Activated CD4-positive, alpha-beta memory T cell treated with anti-CD3 and anti-CD28 coated beads, Interleukin-2, amount 10 ng/mL, durations not matched to agents 7 days and 5 days (primary cell): ENCODE data around the gene TAPBPL. TPM values are rescaled to one million over a fixed set of nuclear protein-coding genes. Genes with fewer than 3 reads are reported as not detected.
A peak's percentile ranks its signal among the peaks of the same experiment; 100 is the strongest.
"Not testable (repeated sequence)": the region's sequence is repeated elsewhere in the genome, so short reads cannot be mapped to it uniquely, and the experiment has no call there.

ENCODE experiments used
- CTCF ChIA-PET: fragments of 350-600 bp; sonication (Branson Sonifier 250); formaldehyde crosslinking; loops from one replicate; lab custom pipeline; 2021; ENCODE audit warnings: antibody characterized with exemption, inconsistent platforms; lab: Charles Lee
- POLR2A ChIA-PET: fragments of 350-600 bp; sonication (Branson Sonifier 250); formaldehyde crosslinking; loops from one replicate; lab custom pipeline; 2021; ENCODE audit warnings: antibody characterized with exemption; lab: Charles Lee
- DNase-seq: peaks from one replicate; pipeline ENCODE4 v3.0.0-alpha.2; 2020
- H3K27ac Mint-ChIP-seq: one replicate; pipeline ENCODE4 v1.8.0; 2021; ENCODE audit warnings: mild to moderate bottlenecking, mixed read lengths
- H3K27me3 Mint-ChIP-seq: one replicate; pipeline ENCODE4 v1.8.0; 2021; ENCODE audit warnings: mixed read lengths
- H3K36me3 Mint-ChIP-seq: one replicate; pipeline ENCODE4 v1.8.0; 2021; ENCODE audit warnings: low read depth, mixed read lengths
- H3K4me1 Mint-ChIP-seq: one replicate; pipeline ENCODE4 v1.8.0; 2021; ENCODE audit warnings: mixed read lengths
- H3K4me3 Mint-ChIP-seq: one replicate; pipeline ENCODE4 v1.8.0; 2021; ENCODE audit warnings: mild to moderate bottlenecking, mixed read lengths
- H3K9me3 Mint-ChIP-seq: one replicate; pipeline ENCODE4 v1.8.0; 2021; ENCODE audit warnings: mixed read lengths
- total RNA-seq, 2 experiments: library from RNA; stranded (reverse); gene quantifications; one replicate each; pipeline ENCODE4 v1.2.3, GENCODE V29; 2021

The TAPBPL gene
- total RNA-seq, 2 experiments from 2014 or later, result 45.0 to 49.0 TPM

DNA sequence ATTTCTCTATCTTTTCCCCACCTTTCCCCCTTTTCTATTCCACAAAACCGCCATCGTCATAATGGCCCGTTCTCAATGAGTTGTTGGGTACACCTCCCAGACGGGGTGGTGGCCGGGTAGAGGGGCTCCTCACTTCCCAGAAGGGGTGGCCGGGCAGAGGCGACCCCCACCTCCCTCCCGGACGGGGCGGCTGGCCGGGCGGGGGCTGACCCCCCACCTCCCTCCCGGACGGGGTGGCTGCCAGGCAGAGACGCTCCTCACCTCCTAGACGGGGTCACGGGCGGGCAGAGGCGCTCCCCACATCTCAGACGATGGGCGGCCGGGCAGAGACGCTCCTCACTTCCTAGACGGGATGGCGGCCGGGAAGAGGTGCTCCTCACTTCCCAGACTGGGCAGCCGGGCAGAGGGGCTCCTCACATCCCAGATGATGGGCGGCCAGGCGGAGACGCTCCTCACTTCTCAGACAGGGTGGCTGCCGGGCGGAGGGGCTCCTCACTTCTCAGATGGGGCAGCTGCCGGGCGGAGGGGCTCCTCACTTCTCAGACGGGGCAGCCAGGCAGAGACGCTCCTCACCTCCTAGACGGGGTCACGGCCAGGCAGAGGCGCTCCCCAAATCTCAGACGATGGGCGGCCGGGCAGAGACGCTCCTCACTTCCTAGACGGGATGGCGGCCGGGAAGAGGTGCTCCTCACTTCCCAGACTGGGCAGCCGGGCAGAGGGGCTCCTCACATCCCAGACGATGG, 23.6 kb downstream of the TAPBPL start:
- H3K36me3 Mint-ChIP-seq, DNase-seq, POLR2A ChIA-PET, CTCF ChIA-PET, H3K4me3 Mint-ChIP-seq, H3K9me3 Mint-ChIP-seq, H3K27ac Mint-ChIP-seq: not testable (repeated sequence)
- H3K4me1 Mint-ChIP-seq, result peaks cover 14% of the 10 kb centered on the region
- peaks cover 14% of the 10 kb centered on the region for H3K27me3 Mint-ChIP-seq

DNA sequence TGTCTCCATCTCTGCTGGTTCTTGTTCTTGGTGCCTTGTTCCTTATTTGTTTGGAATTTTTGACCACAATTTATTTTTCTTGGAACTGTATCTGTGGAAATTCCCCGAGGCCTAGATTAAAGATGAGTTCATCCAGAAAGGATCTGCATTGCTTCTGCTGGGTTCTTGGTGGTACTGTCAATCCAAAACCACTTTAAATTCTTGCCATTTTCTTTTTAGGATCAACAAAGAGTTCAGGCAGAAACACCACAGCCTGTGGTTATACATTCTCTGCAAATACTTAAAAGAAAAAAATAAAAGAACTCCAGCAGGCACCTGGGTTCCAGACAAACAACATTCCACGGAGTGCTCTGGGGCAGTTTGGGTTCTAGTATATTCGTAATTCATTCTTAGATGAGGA, 24.6 kb downstream of the TAPBPL start:
- Mint-ChIP-seq H3K4me3 (no peak overlapping the region), H3K27me3 (peaks cover 15% of the 10 kb centered on the region), H3K9me3 (no peaks in the 10 kb centered on the region)

GRCh38 chr12:6477601-6478377, 25.9 kb downstream of the TAPBPL start:
- POLR2A ChIA-PET, H3K9me3 Mint-ChIP-seq, H3K4me1 Mint-ChIP-seq, H3K36me3 Mint-ChIP-seq, DNase-seq, H3K4me3 Mint-ChIP-seq, H3K27ac Mint-ChIP-seq: not testable (repeated sequence)
- H3K27me3 Mint-ChIP-seq, result peaks cover 17% of the 10 kb centered on the region
- CTCF ChIA-PET, result interaction anchor here (0.7 kb wide), 1 partner anchor 13 kb away, joined by 3 read pairs; no protein-coding TSS in a partner anchor

More for the DNA sequence above, 24.6 kb downstream of the TAPBPL start:
- DNase-seq, result no peak
- POLR2A ChIA-PET, result no interaction called here
- no peak overlapping the region for H3K27ac Mint-ChIP-seq
- peaks cover 8% of the 10 kb centered on the region for H3K4me1 Mint-ChIP-seq
- CTCF ChIA-PET, result no interaction called here
- H3K36me3 Mint-ChIP-seq, result no peaks in the 10 kb centered on the region

- ChIA-PET POLR2A (interaction anchor here (0.6 kb wide), 1 partner anchor 11 kb away, joined by 4 read pairs; no protein-coding TSS in a partner anchor), CTCF (no interaction called here)
- Mint-ChIP-seq H3K9me3 (no peaks in the 10 kb centered on the region), H3K36me3 (no peaks in the 10 kb centered on the region), H3K4me1 (no peaks in the 10 kb centered on the region), H3K4me3 (no peak overlapping the region), H3K27me3 (peaks cover 18% of the 10 kb centered on the region), H3K27ac (no peak overlapping the region)
- no peak for DNase-seq
Observed at GRCh38 chr12:6478416-6478815, 26.6 kb downstream of the TAPBPL start.

GRCh38 chr12:6488240-6488639, 36.4 kb downstream of the TAPBPL start:
- Mint-ChIP-seq H3K27ac (no peak overlapping the region), H3K27me3 (peaks cover 4% of the 10 kb centered on the region), H3K4me3 (no peak overlapping the region), H3K4me1 (peaks cover 14% of the 10 kb centered on the region), H3K9me3 (no peaks in the 10 kb centered on the region), H3K36me3 (peaks cover 19% of the 10 kb centered on the region)
- DNase-seq, result no peak
- ChIA-PET CTCF (interaction anchor here (0.6 to 2.7 kb wide), 5 partner anchors 17 to 153 kb away, joined by 3 to 12 read pairs (median 5); partner anchors contain the start of gene VAMP1), POLR2A (interaction anchor here (0.8 to 10.2 kb wide), 3 partner anchors 12 to 153 kb away, joined by 3 to 163 read pairs (median 3); partner anchors contain the start of gene VAMP1)

- CTCF ChIA-PET, result no interaction called here
- DNase-seq, result no peak
- Mint-ChIP-seq H3K4me3 (no peak overlapping the region), H3K27me3 (no peaks in the 10 kb centered on the region), H3K27ac (no peak overlapping the region), H3K4me1 (peaks cover 14% of the 10 kb centered on the region), H3K36me3 (peaks cover 21% of the 10 kb centered on the region), H3K9me3 (no peaks in the 10 kb centered on the region)
- POLR2A ChIA-PET, result interaction anchor here (0.7 to 10.2 kb wide), 3 partner anchors 11 to 154 kb away, joined by 3 to 163 read pairs (median 4); partner anchors contain the start of gene VAMP1
Observed at GRCh38 chr12:6489449-6489848, 37.6 kb downstream of the TAPBPL start.

- not testable (repeated sequence) for H3K27ac Mint-ChIP-seq, H3K27me3 Mint-ChIP-seq, DNase-seq, H3K4me3 Mint-ChIP-seq, H3K9me3 Mint-ChIP-seq
- ChIA-PET CTCF (interaction anchor here (1.2 kb wide), 1 partner anchor 59 kb away, joined by 3 read pairs; no protein-coding TSS in a partner anchor), POLR2A (interaction anchor here (3.2 to 10.2 kb wide), 2 partner anchors 20 to 27 kb away, joined by 68 to 163 read pairs; partner anchors contain the start of gene VAMP1)
- Mint-ChIP-seq H3K4me1 (peaks cover 23% of the 10 kb centered on the region), H3K36me3 (peaks cover 33% of the 10 kb centered on the region)
Observed at GRCh38 chr12:6490673-6491072, 38.8 kb downstream of the TAPBPL start.

DNA sequence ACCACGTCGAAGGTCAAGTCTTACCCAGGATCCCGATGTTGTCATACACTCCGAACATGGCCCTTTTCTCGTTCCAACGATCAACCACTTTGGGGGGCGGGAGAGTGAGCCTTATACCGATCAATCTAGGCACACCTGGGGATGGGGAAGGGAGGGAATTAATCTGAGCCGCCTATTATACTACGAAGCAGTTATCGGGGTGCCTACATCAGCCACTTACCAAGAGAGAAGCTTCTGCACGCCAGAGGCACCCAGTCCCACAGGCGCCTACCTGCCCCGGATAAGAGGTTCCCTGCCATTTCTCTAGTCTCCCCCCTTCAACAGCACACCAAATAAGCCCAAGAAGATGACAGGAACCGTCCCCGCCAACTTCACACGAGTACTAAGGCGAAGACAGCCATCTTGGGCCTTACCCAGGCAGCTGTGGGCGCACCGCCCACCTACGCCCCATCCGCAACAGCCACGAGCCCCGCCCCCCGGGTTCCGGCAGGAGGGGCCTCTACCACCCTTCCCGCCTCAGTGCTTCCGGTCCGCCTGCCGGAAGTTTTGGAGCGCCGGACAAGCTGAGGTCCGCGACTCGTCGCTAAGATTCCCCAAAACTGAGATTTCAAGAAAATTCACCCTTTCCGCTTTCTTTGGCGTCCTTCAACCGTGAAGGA, 41.1 kb downstream of the TAPBPL start, which contains the start of gene MRPL51:
MRPL51 (minus strand) TSS at position 425 of the 659 bp plus-strand sequence; CDS start at position 299, 126 bp downstream.
- Mint-ChIP-seq H3K27me3 (no peaks in the 10 kb centered on the region), H3K36me3 (peaks cover 48% of the 10 kb centered on the region), H3K4me1 (peaks cover 40% of the 10 kb centered on the region), H3K9me3 (no peaks in the 10 kb centered on the region), H3K27ac (peak within 1 kb of the TSS; percentile 98), H3K4me3 (peak within 1 kb of the TSS; percentile 96)
- peak; percentile 96 for DNase-seq
- CTCF ChIA-PET, result interaction anchor here (0.7 to 2.2 kb wide), 11 partner anchors 19 to 260 kb away, joined by 3 to 8 read pairs (median 4); partner anchors contain the start of genes GAPDH, MLF2, NOP2 and VAMP1
- POLR2A ChIA-PET, result interaction anchor here (0.6 to 10.2 kb wide), 40 partner anchors 9 to 433 kb away, joined by 3 to 163 read pairs (median 4); partner anchors contain the start of genes CD27, CDCA3, COPS7A and GAPDH

GRCh38 chr12:6493497-6494257, 41.8 kb downstream of the TAPBPL start, which contains the start of gene NCAPD2:
Gene NCAPD2 (plus strand): TSS chr12:6494102. CDS start chr12:6495099, 997 bp downstream.
- Mint-ChIP-seq H3K27ac (peak within 1 kb of the TSS; percentile 98), H3K4me3 (peak within 1 kb of the TSS; percentile 96), H3K27me3 (no peaks in the 10 kb centered on the region), H3K9me3 (no peaks in the 10 kb centered on the region), H3K4me1 (peaks cover 44% of the 10 kb centered on the region), H3K36me3 (peaks cover 53% of the 10 kb centered on the region)
- ChIA-PET CTCF (interaction anchor here (0.6 to 3.4 kb wide), 14 partner anchors 19 to 75 kb away, joined by 3 to 17 read pairs (median 4); partner anchors contain the start of genes GAPDH, NOP2, TAPBPL and VAMP1), POLR2A (interaction anchor here (0.7 to 10.2 kb wide), 39 partner anchors 10 to 379 kb away, joined by 3 to 163 read pairs (median 4); partner anchors contain the start of genes CD27, CDCA3, COPS7A and GAPDH)
- peak; percentile 98 for DNase-seq

GRCh38 chr12:6494258-6494743, 42.5 kb downstream of the TAPBPL start:
- ChIA-PET POLR2A (interaction anchor here (0.7 to 10.2 kb wide), 12 partner anchors 15 to 230 kb away, joined by 3 to 163 read pairs (median 6); partner anchors contain the start of genes COPS7A, GAPDH, IFFO1 and TAPBPL), CTCF (interaction anchor here (0.6 to 3.4 kb wide), 10 partner anchors 11 to 74 kb away, joined by 3 to 17 read pairs (median 4); partner anchors contain the start of genes GAPDH, NOP2, TAPBPL and VAMP1)
- Mint-ChIP-seq H3K4me1 (peaks cover 44% of the 10 kb centered on the region), H3K36me3 (peaks cover 58% of the 10 kb centered on the region), H3K9me3 (no peaks in the 10 kb centered on the region), H3K4me3 (peak overlapping the region; percentile 96), H3K27ac (peak overlapping the region; percentile 98), H3K27me3 (no peaks in the 10 kb centered on the region)
- DNase-seq, result no peak

DNA sequence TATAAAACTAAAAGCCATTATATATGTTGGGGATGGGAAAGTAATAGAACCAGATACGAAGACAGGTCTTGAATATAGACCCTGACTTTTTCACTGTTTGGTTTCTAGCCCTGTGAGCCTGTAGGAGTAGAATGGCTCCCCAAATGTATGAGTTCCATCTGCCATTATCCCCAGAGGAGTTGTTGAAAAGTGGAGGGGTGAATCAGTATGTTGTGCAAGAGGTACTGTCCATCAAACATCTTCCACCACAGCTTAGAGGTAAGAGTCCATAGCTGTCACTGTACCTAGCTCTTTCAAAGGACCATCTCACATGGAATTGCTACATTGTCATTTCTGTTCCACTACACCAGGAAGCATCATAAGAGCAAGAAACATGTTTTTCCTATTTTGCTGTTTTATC, 43.1 kb downstream of the TAPBPL start:
- ChIA-PET CTCF (interaction anchor here (0.7 to 3.4 kb wide), 11 partner anchors 10 to 70 kb away, joined by 3 to 17 read pairs (median 4); partner anchors contain the start of genes GAPDH, TAPBPL and VAMP1), POLR2A (interaction anchor here (0.7 to 10.2 kb wide), 11 partner anchors 15 to 160 kb away, joined by 3 to 163 read pairs (median 5); partner anchors contain the start of genes GAPDH, IFFO1, TAPBPL and VAMP1)
- Mint-ChIP-seq H3K27me3 (no peaks in the 10 kb centered on the region), H3K27ac (peak overlapping the region; percentile 98), H3K36me3 (peaks cover 58% of the 10 kb centered on the region), H3K4me3 (peak overlapping the region; percentile 96), H3K9me3 (no peaks in the 10 kb centered on the region), H3K4me1 (peaks cover 44% of the 10 kb centered on the region)
- no peak for DNase-seq
